Measurements from ENCODE around the gene HTR3B. TPM values are rescaled to one million over a fixed set of nuclear protein-coding genes. Genes with fewer than 3 reads are reported as not detected.
"Not testable (repeated sequence)": the region's sequence is repeated elsewhere in the genome, so short reads cannot be mapped to it uniquely, and the experiment has no call there.

The HTR3B gene
- total RNA-seq, 4 donors from 2014 or later = not detected

DNA sequence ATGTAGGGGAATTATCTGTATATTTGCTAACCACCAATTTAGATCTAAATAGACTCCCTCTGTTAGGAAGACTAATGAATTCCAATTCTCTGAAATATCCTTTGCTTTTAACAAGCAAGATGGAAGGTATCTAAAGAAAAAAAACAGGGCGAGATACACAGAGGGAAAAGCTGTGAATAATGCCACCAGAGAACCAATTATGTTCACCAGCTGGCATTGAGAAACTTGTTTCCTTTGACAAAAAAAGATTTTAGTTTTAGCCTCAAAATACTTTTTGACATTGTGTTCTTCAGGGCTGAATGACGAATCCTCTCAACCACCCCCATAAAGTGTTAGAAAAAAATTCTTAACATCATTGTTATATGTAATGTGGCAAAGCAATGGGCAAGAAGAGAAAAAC, 19.0 kb downstream of the HTR3B start:
- Histone ChIP-seq H3K4me3 (no peak overlapping the region), H3K4me1 (no peaks in the 10 kb centered on the region), H3K27me3 (peaks cover 0 to 46% (median 0%) of the 10 kb centered on the region in 4 donors), H3K27ac (replicated peaks in 1 of 4) (no peak overlapping the region), H3K9me3 (no peaks in the 10 kb centered on the region), H3K36me3 (no peaks in the 10 kb centered on the region)
- TF ChIP-seq EP300 (IDR thresholded peaks at IDR 0.05) = no peak
- TF ChIP-seq POLR2A (IDR thresholded peaks at IDR 0.05; ENCODE audit: low read depth) = no peak
- TF ChIP-seq POLR2AphosphoS5 (IDR thresholded peaks at IDR 0.05) = no peak
- TF ChIP-seq, protein P1, sequence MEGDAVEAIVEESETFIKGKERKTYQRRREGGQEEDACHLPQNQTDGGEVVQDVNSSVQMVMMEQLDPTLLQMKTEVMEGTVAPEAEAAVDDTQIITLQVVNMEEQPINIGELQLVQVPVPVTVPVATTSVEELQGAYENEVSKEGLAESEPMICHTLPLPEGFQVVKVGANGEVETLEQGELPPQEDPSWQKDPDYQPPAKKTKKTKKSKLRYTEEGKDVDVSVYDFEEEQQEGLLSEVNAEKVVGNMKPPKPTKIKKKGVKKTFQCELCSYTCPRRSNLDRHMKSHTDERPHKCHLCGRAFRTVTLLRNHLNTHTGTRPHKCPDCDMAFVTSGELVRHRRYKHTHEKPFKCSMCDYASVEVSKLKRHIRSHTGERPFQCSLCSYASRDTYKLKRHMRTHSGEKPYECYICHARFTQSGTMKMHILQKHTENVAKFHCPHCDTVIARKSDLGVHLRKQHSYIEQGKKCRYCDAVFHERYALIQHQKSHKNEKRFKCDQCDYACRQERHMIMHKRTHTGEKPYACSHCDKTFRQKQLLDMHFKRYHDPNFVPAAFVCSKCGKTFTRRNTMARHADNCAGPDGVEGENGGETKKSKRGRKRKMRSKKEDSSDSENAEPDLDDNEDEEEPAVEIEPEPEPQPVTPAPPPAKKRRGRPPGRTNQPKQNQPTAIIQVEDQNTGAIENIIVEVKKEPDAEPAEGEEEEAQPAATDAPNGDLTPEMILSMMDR (IDR thresholded peaks at IDR 0.05) = no peak
- DNase-seq (ENCODE audit: extremely low spot score) = no peak
- WGBS = 78% methylated on average over 2 of the region's 2 CpGs
- intact Hi-C loops (cut with DNase I) = no loop called here

DNA sequence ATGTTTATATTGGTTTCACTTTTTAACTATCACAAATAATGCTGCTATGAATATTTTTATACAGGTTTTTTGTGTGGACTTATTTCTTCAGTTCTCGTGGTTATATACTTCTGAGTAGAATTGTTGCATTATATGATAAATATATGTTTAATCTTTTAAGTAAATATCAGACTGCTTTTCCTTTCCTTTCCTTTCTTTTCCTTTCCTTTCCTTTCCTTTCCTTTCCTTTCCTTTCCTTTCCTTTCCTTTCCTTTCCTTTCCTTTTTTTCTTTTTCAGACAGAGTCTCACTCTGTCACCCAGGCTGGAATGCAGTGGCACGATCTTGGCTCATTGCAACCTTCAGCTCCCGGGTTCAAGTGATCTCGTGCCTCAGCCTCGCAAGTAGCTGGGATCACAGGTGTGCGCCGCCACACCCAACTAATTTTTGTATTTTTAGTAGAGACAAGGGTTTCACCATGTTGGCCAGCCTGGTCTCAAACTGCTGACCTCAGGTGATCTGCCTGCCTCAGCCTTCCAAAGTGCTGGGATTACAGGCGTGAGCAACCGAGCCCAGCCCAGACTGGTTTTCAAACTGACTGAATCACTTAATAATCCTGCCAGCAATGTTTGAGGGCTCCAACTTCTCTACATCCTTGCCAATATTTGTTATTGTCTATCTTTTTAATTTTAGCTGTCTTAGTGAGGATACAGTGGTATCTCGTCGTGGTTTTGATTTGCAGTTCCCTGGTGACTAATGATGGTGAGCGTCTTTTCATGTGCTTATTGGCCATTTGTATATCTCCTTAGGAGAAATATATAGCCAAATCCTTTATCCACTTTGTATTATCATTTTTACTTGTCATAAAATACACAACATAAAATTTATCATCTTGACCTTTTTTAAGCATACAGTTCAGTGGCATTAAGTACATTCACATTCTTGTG, 21.9 kb downstream of the HTR3B start:
- Histone ChIP-seq H3K27me3 (peaks cover 0 to 37% (median 0%) of the 10 kb centered on the region in 4 donors), H3K9me3 (no peaks in the 10 kb centered on the region), H3K27ac (replicated peaks in 1 of 4) (no peak overlapping the region), H3K36me3 (no peaks in the 10 kb centered on the region), H3K4me1 (no peaks in the 10 kb centered on the region), H3K4me3 (no peak overlapping the region)
- TF ChIP-seq POLR2A (IDR thresholded peaks at IDR 0.05; ENCODE audit: low read depth) = no peak
- TF ChIP-seq, protein P1 (IDR thresholded peaks at IDR 0.05) = no peak
- TF ChIP-seq POLR2AphosphoS5 (IDR thresholded peaks at IDR 0.05) = no peak
- no peak for TF ChIP-seq EP300 (IDR thresholded peaks at IDR 0.05)
- no peak for DNase-seq (ENCODE audit: extremely low spot score)
- 73% methylated on average over 12 of the region's 12 CpGs for WGBS
- intact Hi-C loops (cut with DNase I) = no loop called here

DNA sequence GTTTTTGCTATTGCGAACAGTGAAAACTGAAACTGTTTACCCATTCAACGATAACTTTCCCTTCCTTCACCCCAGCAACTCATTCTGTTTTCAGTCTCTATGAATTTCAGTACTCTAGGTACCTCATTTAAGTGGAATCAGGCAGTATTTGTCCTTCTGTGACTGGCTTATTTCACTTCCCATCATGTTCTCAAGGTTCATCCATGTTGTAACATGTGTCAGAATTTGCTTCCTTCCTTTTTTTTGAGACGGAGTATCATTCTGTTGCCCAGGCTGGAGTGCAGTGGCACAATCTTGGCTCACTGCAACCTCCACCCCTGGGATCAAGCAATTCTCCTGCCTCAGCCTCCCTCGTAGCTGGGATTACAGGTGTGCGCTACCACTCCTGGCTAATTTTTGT, 23.7 kb downstream of the HTR3B start:
- Histone ChIP-seq H3K27ac (replicated peaks in 1 of 4) (no peak overlapping the region), H3K4me3 (no peak overlapping the region), H3K27me3 (peaks cover 0 to 37% (median 0%) of the 10 kb centered on the region in 4 donors), H3K4me1 (no peaks in the 10 kb centered on the region), H3K36me3 (no peaks in the 10 kb centered on the region), H3K9me3 (no peaks in the 10 kb centered on the region)
- no peak for DNase-seq (ENCODE audit: extremely low spot score)
- TF ChIP-seq EP300 (IDR thresholded peaks at IDR 0.05) (no peak), POLR2A (IDR thresholded peaks at IDR 0.05; ENCODE audit: low read depth) (no peak), POLR2AphosphoS5 (IDR thresholded peaks at IDR 0.05) (no peak)
- TF ChIP-seq, protein P1 (IDR thresholded peaks at IDR 0.05) = no peak
- WGBS = 71% methylated on average over 5 of the region's 5 CpGs
- intact Hi-C loops (cut with DNase I) = no loop called here

DNA sequence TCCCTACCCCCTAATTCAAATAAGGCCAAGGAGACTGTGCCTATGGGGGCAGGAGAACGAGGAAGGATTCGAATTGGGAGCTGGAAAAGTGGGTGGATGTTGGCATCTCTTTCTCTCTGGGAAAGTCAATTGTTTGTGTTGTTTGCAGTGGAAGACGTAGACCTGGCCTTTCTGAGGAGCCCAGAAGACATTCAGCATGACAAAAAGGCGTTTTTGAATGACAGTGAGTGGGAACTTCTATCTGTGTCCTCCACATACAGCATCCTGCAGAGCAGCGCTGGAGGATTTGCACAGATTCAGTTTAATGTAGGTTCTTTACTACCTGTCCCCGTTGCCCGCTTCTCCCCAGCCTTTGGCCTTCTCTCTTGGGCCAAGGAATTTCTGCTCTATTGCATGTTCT, 28.2 kb downstream of the HTR3B start:
- H3K36me3 ChIP-seq = no peaks in the 10 kb centered on the region
- intact Hi-C loops (cut with DNase I) = no loop called here

DNA sequence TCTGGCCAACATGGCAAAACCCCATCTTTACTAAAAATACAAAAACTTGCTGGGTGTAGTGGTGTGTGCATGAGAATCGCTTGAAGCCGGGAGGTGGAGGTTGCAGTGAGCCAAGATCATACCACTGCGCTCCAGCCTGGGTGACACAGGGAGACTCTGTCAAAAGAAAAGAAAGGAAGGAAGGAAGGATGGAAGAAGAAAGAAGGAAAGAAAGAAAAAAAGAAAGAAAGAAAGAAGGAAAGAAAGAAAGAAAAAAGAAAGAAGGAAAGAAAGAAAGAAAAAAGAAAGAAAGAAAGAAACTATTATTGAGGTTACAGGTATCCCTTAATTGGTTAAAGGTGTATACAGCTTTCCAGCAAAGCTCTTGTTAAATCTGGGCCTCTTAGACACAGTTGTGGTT, 29.6 kb downstream of the HTR3B start:
- peaks cover 0 to 35% (median 0%) of the 10 kb centered on the region in 4 donors for H3K27me3 ChIP-seq
- H3K36me3 ChIP-seq; DNase-seq (ENCODE audit: extremely low spot score); H3K27ac ChIP-seq (replicated peaks in 1 of 4); H3K4me1 ChIP-seq; H3K4me3 ChIP-seq; intact Hi-C loops (cut with DNase I); H3K9me3 ChIP-seq: not testable (repeated sequence)
- WGBS = 95% methylated on average over 3 of the region's 3 CpGs

More for the DNA sequence above, 28.2 kb downstream of the HTR3B start:
- Histone ChIP-seq H3K9me3 (no peaks in the 10 kb centered on the region), H3K27ac (replicated peaks in 1 of 4) (no peak overlapping the region), H3K4me1 (no peaks in the 10 kb centered on the region), H3K27me3 (peaks cover 0 to 44% (median 0%) of the 10 kb centered on the region in 4 donors), H3K4me3 (no peak overlapping the region)
- TF ChIP-seq POLR2AphosphoS5 (IDR thresholded peaks at IDR 0.05) = no peak
- TF ChIP-seq, protein P1 (IDR thresholded peaks at IDR 0.05) = no peak
- TF ChIP-seq POLR2A (IDR thresholded peaks at IDR 0.05; ENCODE audit: low read depth) = no peak
- no peak for TF ChIP-seq EP300 (IDR thresholded peaks at IDR 0.05)
- 82% methylated on average over 7 of the region's 7 CpGs for WGBS
- no peak for DNase-seq (ENCODE audit: extremely low spot score)
